Measurements from ENCODE around the gene SFXN5. TPM values are rescaled to one million over a fixed set of nuclear protein-coding genes. Genes with fewer than 3 reads are reported as not detected.

The SFXN5 gene
- total and polyA plus RNA-seq, 2 experiments from 2014 or later = 10.0 to 16.4 TPM

DNA sequence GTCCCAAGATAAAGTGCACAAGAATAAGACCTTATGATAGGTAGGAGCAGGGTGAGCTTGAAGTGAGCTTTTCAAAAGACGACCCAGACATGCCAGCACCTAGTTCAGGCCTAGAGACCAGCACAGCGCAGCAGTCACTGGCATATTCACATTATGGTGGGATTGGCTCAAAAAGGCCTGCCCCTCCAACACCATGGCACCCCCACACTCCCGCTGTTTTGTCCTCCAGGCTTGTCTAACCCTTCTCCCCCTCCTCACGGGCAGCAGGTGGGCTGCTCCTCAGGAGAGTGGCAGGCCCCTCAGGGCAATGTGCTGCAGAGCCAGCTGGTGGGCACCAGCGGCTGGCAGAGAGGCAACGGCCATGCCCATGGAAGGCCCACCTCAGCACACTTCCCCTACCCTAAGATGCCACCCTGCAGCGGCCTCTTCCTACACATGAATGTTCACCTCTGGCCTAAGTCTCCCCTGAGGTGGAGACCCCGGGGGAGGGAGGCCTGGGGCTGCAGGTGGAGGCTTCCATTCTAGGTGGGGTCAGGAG is 128.6 kb downstream of the SFXN5 start:
- Histone ChIP-seq H3K4me2 (ENCODE audit: unreplicated experiment) (no peak overlapping the region), H2AFZ (no peak overlapping the region), H4K20me1 (ENCODE audit: insufficient read depth) (no peaks in the 10 kb centered on the region), H3K4me3 (no peak overlapping the region), H3K27me3 (replicated peaks; ENCODE audit: insufficient read depth) (no peaks in the 10 kb centered on the region), H3K9me3 (ENCODE audit: low read depth) (no peaks in the 10 kb centered on the region), H3K9ac (no peak overlapping the region), H3K4me1 (ENCODE audit: insufficient read depth) (peaks cover 12% of the 10 kb centered on the region), H3K27ac (no peak overlapping the region), H3F3A (ENCODE audit: insufficient read depth) (no peaks in the 10 kb centered on the region), H3K36me3 (ENCODE audit: low read depth) (no peaks in the 10 kb centered on the region), H3K79me2 (ENCODE audit: insufficient read depth) (no peaks in the 10 kb centered on the region), H3K9me2 (ENCODE audit: insufficient read depth) (no peaks in the 10 kb centered on the region)
- in situ Hi-C loops (cut with MboI) = no loop called here
- WGBS, 2 experiments (ENCODE audit: low coverage in 1 of 2, low lambda C conversion rate in 2 of 2, missing lambda C conversion rate in 2 of 2) = 96% methylated on average over 7 to 8 of the region's 8 CpGs
- no peak for DNase-seq
- TF ChIP-seq EZH2phosphoT487 (IDR thresholded peaks at IDR 0.05; ENCODE audit: insufficient read depth, low read depth) = no peak

DNA sequence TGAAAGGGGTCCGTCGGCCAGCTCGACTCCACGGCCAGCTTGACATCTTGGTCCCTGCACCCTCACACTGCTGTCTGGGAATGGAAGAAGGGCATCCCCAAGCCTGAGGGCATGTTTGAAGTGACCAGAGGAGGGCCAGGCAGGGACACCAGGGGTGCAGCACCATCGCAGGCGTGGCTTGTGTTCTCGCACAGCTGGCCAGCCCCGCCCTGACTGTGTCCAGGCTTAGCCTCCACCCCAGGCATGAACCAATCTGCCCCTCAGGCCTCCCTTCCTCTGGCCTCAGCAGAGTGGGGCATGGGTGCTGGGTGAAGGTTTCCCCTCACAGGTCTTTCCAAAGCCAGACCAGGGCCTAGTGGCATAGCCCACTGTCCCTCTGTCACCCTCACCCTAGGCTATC is 129.2 kb downstream of the SFXN5 start:
- Histone ChIP-seq H3K27me3 (replicated peaks; ENCODE audit: insufficient read depth) (no peaks in the 10 kb centered on the region), H3F3A (ENCODE audit: insufficient read depth) (no peaks in the 10 kb centered on the region), H3K9me3 (ENCODE audit: low read depth) (no peaks in the 10 kb centered on the region), H3K4me2 (ENCODE audit: unreplicated experiment) (no peak overlapping the region), H3K79me2 (ENCODE audit: insufficient read depth) (no peaks in the 10 kb centered on the region), H3K36me3 (ENCODE audit: low read depth) (no peaks in the 10 kb centered on the region), H4K20me1 (ENCODE audit: insufficient read depth) (no peaks in the 10 kb centered on the region), H3K4me3 (no peak overlapping the region), H3K9me2 (ENCODE audit: insufficient read depth) (no peaks in the 10 kb centered on the region), H3K9ac (no peak overlapping the region), H2AFZ (no peak overlapping the region), H3K27ac (no peak overlapping the region), H3K4me1 (ENCODE audit: insufficient read depth) (peaks cover 12% of the 10 kb centered on the region)
- 82 to 89% methylated on average over 6 to 8 of the region's 8 CpGs for WGBS, 2 experiments (ENCODE audit: low coverage in 1 of 2, low lambda C conversion rate in 2 of 2, missing lambda C conversion rate in 2 of 2)
- DNase-seq = no peak
- in situ Hi-C loops (cut with MboI) = no loop called here
- TF ChIP-seq EZH2phosphoT487 (IDR thresholded peaks at IDR 0.05; ENCODE audit: insufficient read depth, low read depth) = no peak
- no peak for TF ChIP-seq EZH2 (IDR thresholded peaks at IDR 0.05; ENCODE audit: insufficient read depth, poor library complexity, severe bottlenecking)

DNA sequence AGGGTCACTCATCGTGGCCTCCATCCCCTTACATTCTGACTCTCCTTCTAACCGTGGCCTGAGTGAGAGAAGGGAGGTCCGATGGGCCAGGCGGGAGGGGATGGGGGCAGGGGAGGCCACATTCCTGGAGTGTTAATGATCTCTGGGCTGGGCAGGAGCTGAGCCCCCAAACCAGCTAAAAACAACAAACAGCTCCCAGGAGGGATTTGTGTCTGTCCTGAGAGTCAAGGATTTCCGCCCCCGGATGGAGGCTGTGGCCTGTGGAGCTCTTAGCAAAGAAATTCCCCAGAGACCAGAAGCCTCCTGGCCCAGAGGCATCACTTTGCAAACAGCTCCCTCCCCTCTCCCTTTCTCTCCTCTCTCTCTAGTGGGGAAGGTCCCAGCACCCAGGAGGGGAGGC is 130.7 kb downstream of the SFXN5 start:
- H3K4me1 ChIP-seq (ENCODE audit: insufficient read depth) = peaks cover 12% of the 10 kb centered on the region
- in situ Hi-C loops (cut with MboI) = no loop called here
- H3K79me2 ChIP-seq (ENCODE audit: insufficient read depth) = no peaks in the 10 kb centered on the region
- H3K4me3 ChIP-seq = no peak overlapping the region
- peak; percentile 88 for DNase-seq
- TF ChIP-seq EZH2 (IDR thresholded peaks at IDR 0.05; ENCODE audit: insufficient read depth, poor library complexity, severe bottlenecking) (no peak), EZH2phosphoT487 (IDR thresholded peaks at IDR 0.05; ENCODE audit: insufficient read depth, low read depth) (no peak)
- no peak overlapping the region for H3K9ac ChIP-seq
- no peaks in the 10 kb centered on the region for H3K36me3 ChIP-seq (ENCODE audit: low read depth)
- no peak overlapping the region for H3K27ac ChIP-seq
- H2AFZ ChIP-seq = no peak overlapping the region
- H3K9me3 ChIP-seq (ENCODE audit: low read depth) = no peaks in the 10 kb centered on the region
- H3F3A ChIP-seq (ENCODE audit: insufficient read depth) = no peaks in the 10 kb centered on the region
- H3K9me2 ChIP-seq (ENCODE audit: insufficient read depth) = no peaks in the 10 kb centered on the region
- H3K27me3 ChIP-seq (replicated peaks; ENCODE audit: insufficient read depth) = no peaks in the 10 kb centered on the region
- 48 to 65% methylated on average over 6 of the region's 6 CpGs for WGBS, 2 experiments (ENCODE audit: low coverage in 1 of 2, low lambda C conversion rate in 2 of 2, missing lambda C conversion rate in 2 of 2)
- H4K20me1 ChIP-seq (ENCODE audit: insufficient read depth) = no peaks in the 10 kb centered on the region
- no peak overlapping the region for H3K4me2 ChIP-seq (ENCODE audit: unreplicated experiment)

DNA sequence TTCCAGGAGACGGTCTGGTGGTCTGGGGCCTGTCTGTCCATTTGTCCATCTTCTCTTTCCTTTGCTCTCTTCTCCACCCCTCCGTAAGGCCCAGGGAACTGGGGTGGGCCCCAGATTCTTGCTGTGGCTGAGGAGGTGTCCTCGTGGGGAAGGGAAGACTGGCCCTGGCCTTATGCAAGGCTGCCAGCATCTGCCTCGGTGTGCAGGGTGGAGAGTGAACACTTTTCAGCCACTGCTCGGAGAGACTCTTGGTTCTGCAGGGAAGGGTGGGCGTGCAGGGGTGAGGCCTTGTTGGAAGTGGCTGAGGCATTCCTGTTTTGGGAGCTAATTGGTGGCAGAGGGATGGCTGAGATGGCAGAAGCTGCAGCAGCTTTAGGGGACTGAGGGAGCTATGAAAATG is 131.2 kb downstream of the SFXN5 start:
- Histone ChIP-seq H3F3A (ENCODE audit: insufficient read depth) (no peaks in the 10 kb centered on the region), H4K20me1 (ENCODE audit: insufficient read depth) (no peaks in the 10 kb centered on the region), H3K27me3 (replicated peaks; ENCODE audit: insufficient read depth) (no peaks in the 10 kb centered on the region), H3K9me2 (ENCODE audit: insufficient read depth) (no peaks in the 10 kb centered on the region), H3K36me3 (ENCODE audit: low read depth) (no peaks in the 10 kb centered on the region), H3K9me3 (ENCODE audit: low read depth) (no peaks in the 10 kb centered on the region), H3K79me2 (ENCODE audit: insufficient read depth) (no peaks in the 10 kb centered on the region), H3K4me2 (ENCODE audit: unreplicated experiment) (no peak overlapping the region), H3K9ac (no peak overlapping the region), H3K27ac (no peak overlapping the region), H3K4me1 (ENCODE audit: insufficient read depth) (peaks cover 12% of the 10 kb centered on the region), H2AFZ (no peak overlapping the region), H3K4me3 (no peak overlapping the region)
- DNase-seq = no peak
- 75 to 85% methylated on average over 6 of the region's 6 CpGs for WGBS, 2 experiments (ENCODE audit: low coverage in 1 of 2, low lambda C conversion rate in 2 of 2, missing lambda C conversion rate in 2 of 2)
- in situ Hi-C loops (cut with MboI) = no loop called here
- no peak for TF ChIP-seq EZH2 (IDR thresholded peaks at IDR 0.05; ENCODE audit: insufficient read depth, poor library complexity, severe bottlenecking)
- no peak for TF ChIP-seq EZH2phosphoT487 (IDR thresholded peaks at IDR 0.05; ENCODE audit: insufficient read depth, low read depth)

DNA sequence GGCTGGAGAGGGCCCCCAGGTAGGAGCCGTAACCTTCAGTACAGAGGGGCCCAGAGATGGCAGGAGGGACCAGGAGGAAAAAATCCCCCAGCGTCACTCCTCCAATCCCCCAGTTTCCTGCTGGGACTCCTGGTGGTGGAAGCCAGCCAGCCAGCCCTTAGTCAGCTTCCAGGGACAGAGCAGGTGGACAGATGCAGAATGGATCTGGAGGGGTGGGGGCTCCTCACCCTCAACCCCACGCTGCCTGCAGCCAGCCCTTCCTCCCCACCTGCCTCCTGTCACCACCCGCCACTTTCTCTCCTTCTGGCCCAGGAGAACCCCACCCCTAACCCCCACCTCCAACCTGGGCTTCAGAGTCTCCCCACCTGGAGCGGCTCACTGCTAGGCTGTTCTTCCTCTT is 133.1 kb downstream of the SFXN5 start:
- DNase-seq = no peak
- H3K4me3 ChIP-seq = no peak overlapping the region
- H3K79me2 ChIP-seq (ENCODE audit: insufficient read depth) = no peaks in the 10 kb centered on the region
- H3K9ac ChIP-seq = no peak overlapping the region
- no peaks in the 10 kb centered on the region for H3F3A ChIP-seq (ENCODE audit: insufficient read depth)
- H3K27me3 ChIP-seq (replicated peaks; ENCODE audit: insufficient read depth) = no peaks in the 10 kb centered on the region
- 64 to 81% methylated on average over 5 of the region's 5 CpGs for WGBS, 2 experiments (ENCODE audit: low coverage in 1 of 2, low lambda C conversion rate in 2 of 2, missing lambda C conversion rate in 2 of 2)
- no peaks in the 10 kb centered on the region for H3K36me3 ChIP-seq (ENCODE audit: low read depth)
- in situ Hi-C loops (cut with MboI) = no loop called here
- H3K4me1 ChIP-seq (ENCODE audit: insufficient read depth) = peaks cover 12% of the 10 kb centered on the region
- H3K9me2 ChIP-seq (ENCODE audit: insufficient read depth) = no peaks in the 10 kb centered on the region
- TF ChIP-seq EZH2phosphoT487 (IDR thresholded peaks at IDR 0.05; ENCODE audit: insufficient read depth, low read depth) = no peak
- TF ChIP-seq EZH2 (IDR thresholded peaks at IDR 0.05; ENCODE audit: insufficient read depth, poor library complexity, severe bottlenecking) = no peak
- H4K20me1 ChIP-seq (ENCODE audit: insufficient read depth) = no peaks in the 10 kb centered on the region
- no peaks in the 10 kb centered on the region for H3K9me3 ChIP-seq (ENCODE audit: low read depth)
- no peak overlapping the region for H2AFZ ChIP-seq
- no peak overlapping the region for H3K27ac ChIP-seq
- H3K4me2 ChIP-seq (ENCODE audit: unreplicated experiment) = no peak overlapping the region
